CD4-positive, alpha-beta T cell (primary cell): ENCODE measurements around the gene WSB2. TPM values are rescaled to one million over a fixed set of nuclear protein-coding genes. Genes with fewer than 3 reads are reported as not detected.
A peak's percentile ranks its signal among the peaks of the same experiment; 100 is the strongest.

Source experiments
- ATAC-seq: fragments of 200-7000 bp; cut with Tn5 transposase; one replicate; pipeline ENCODE4 v1.10.0; 2022; ENCODE audit warnings: mild to moderate bottlenecking; ENCODE audit not compliant: poor library complexity
- CTCF ChIA-PET: fragments of 350-600 bp; sonication (Branson Sonifier 250); formaldehyde crosslinking; loops from one replicate; lab custom pipeline; 2021; ENCODE audit warnings: antibody characterized with exemption, inconsistent platforms; lab: Charles Lee
- POLR2A ChIA-PET: fragments of 350-600 bp; sonication (Branson Sonifier 250); formaldehyde crosslinking; loops from one replicate; lab custom pipeline; 2021; ENCODE audit warnings: antibody characterized with exemption, inconsistent platforms; lab: Charles Lee
- DNase-seq, 14 experiments: peaks; one replicate each; pipeline ENCODE4 v3.0.0-alpha.2; 2013 to 2020; ENCODE audit warnings: mixed read lengths in 2 of 14
- H3K27ac ChIP-seq, 2 donors: one replicate each; pipeline versions ENCODE4 v1.5.1 to v1.7.0; 2013; ENCODE audit warnings: low read length in 2 of 2, low read depth in 1 of 2, mild to moderate bottlenecking in 1 of 2
- H3K27me3 ChIP-seq, 2 experiments: 1 replicate in 1 of 2; 2 replicates in 1 of 2; pipeline versions ENCODE4 v1.6.1 to v1.7.0; 2013; ENCODE audit warnings: low read length in 2 of 2, control low read depth in 1 of 2, mild to moderate bottlenecking in 1 of 2, moderate library complexity in 1 of 2; ENCODE audit not compliant: insufficient read depth in 2 of 2, control insufficient read depth in 1 of 2
- H3K36me3 ChIP-seq: one replicate; pipeline ENCODE4 v1.6.1; 2013; ENCODE audit warnings: low read length, control low read depth; ENCODE audit not compliant: insufficient read depth
- H3K4me1 ChIP-seq: one replicate; pipeline ENCODE4 v1.6.1; 2013; ENCODE audit warnings: low read length, control low read depth; ENCODE audit not compliant: insufficient read depth
- H3K4me3 ChIP-seq: one replicate; pipeline ENCODE4 v1.5.1; 2013; ENCODE audit warnings: mild to moderate bottlenecking, low read length, moderate library complexity
- H3K9me3 ChIP-seq, 2 experiments: 1 replicate in 1 of 2; 2 replicates in 1 of 2; pipeline versions ENCODE4 v1.6.1 to v1.7.0; 2013; ENCODE audit warnings: low read length in 2 of 2, mild to moderate bottlenecking in 2 of 2, control low read depth in 1 of 2, moderate library complexity in 1 of 2; ENCODE audit not compliant: control insufficient read depth in 1 of 2, insufficient read depth in 1 of 2
- H3K27ac Mint-ChIP-seq: one replicate; pipeline ENCODE4 v1.8.0; 2020; ENCODE audit warnings: mixed read lengths
- H3K27me3 Mint-ChIP-seq: one replicate; pipeline ENCODE4 v1.8.0; 2021; ENCODE audit warnings: mixed read lengths
- H3K36me3 Mint-ChIP-seq: one replicate; pipeline ENCODE4 v1.8.0; 2021; ENCODE audit warnings: low read depth, mixed read lengths
- H3K4me1 Mint-ChIP-seq: one replicate; pipeline ENCODE4 v1.8.0; 2021; ENCODE audit warnings: low read depth, mixed read lengths
- H3K4me3 Mint-ChIP-seq: one replicate; pipeline ENCODE4 v1.8.0; 2020; ENCODE audit warnings: mild to moderate bottlenecking, mixed read lengths
- H3K9me3 Mint-ChIP-seq: one replicate; pipeline ENCODE4 v1.8.0; 2020; ENCODE audit warnings: mixed read lengths
- intact Hi-C, 2 experiments: fragments of 100-400 bp; cut with DNase I in 1 of 2; cut with micrococcal nuclease in 1 of 2; formaldehyde crosslinking; loops; one replicate each; pipeline versions ENCODE4 v1.15.1 to v1.9.0; 2023 to 2025; cut with DNase I, micrococcal nuclease
- total RNA-seq, 174 experiments: library from RNA in 2 of 174; stranded (reverse) in 2 of 174; gene quantifications; one replicate each; pipeline ENCODE4 v1.2.3 and lab custom pipeline; 2021 to 2026
- TF ChIP-seq, protein P1 (sequence below): fragments of 200-600 bp; IDR thresholded peaks from one replicate; pipeline ENCODE4 v1.8.0; 2022; ENCODE audit warnings: antibody characterized with exemption, mild to moderate bottlenecking

Gene WSB2
- total RNA-seq, 2 experiments from 2014 or later, result 12.0 to 13.4 TPM

DNA sequence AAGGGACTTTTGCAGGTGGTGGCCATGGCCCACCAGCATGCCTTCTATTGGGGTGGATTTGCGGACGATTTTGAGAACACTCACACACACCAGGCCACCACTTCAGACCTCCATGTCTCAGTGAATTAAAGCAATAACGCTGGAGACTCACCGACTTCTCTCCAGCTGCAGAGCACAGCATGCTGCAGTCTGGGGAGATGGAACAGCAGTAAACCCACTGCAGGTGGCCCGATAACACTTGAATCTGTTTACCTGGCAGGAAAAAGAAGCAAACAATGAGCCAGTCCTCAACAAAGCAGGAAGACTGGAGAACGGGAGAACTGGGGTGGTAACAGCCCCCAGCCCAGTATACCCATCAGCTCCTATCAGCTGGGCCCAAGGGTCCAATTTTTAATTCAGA, 22.8 kb downstream of the WSB2 start:
- peaks cover 90% of the 10 kb centered on the region for H3K36me3 ChIP-seq
- TF ChIP-seq, protein P1, sequence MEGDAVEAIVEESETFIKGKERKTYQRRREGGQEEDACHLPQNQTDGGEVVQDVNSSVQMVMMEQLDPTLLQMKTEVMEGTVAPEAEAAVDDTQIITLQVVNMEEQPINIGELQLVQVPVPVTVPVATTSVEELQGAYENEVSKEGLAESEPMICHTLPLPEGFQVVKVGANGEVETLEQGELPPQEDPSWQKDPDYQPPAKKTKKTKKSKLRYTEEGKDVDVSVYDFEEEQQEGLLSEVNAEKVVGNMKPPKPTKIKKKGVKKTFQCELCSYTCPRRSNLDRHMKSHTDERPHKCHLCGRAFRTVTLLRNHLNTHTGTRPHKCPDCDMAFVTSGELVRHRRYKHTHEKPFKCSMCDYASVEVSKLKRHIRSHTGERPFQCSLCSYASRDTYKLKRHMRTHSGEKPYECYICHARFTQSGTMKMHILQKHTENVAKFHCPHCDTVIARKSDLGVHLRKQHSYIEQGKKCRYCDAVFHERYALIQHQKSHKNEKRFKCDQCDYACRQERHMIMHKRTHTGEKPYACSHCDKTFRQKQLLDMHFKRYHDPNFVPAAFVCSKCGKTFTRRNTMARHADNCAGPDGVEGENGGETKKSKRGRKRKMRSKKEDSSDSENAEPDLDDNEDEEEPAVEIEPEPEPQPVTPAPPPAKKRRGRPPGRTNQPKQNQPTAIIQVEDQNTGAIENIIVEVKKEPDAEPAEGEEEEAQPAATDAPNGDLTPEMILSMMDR, result no peak
- Mint-ChIP-seq H3K27me3 (no peaks in the 10 kb centered on the region), H3K9me3 (no peaks in the 10 kb centered on the region), H3K27ac (no peak overlapping the region), H3K36me3 (peaks cover 84% of the 10 kb centered on the region), H3K4me1 (no peaks in the 10 kb centered on the region), H3K4me3 (no peak overlapping the region)
- CTCF ChIA-PET, result no interaction called here
- ATAC-seq (no peak), DNase-seq (no peak)
- no peaks in the 10 kb centered on the region for H3K4me1 ChIP-seq
- H3K9me3 ChIP-seq, result no peaks in the 10 kb centered on the region
- H3K27ac ChIP-seq, result no peak overlapping the region
- intact Hi-C loops, result no loop called here
- no peak overlapping the region for H3K4me3 ChIP-seq
- H3K27me3 ChIP-seq, result no peaks in the 10 kb centered on the region
- POLR2A ChIA-PET, result no interaction called here

DNA sequence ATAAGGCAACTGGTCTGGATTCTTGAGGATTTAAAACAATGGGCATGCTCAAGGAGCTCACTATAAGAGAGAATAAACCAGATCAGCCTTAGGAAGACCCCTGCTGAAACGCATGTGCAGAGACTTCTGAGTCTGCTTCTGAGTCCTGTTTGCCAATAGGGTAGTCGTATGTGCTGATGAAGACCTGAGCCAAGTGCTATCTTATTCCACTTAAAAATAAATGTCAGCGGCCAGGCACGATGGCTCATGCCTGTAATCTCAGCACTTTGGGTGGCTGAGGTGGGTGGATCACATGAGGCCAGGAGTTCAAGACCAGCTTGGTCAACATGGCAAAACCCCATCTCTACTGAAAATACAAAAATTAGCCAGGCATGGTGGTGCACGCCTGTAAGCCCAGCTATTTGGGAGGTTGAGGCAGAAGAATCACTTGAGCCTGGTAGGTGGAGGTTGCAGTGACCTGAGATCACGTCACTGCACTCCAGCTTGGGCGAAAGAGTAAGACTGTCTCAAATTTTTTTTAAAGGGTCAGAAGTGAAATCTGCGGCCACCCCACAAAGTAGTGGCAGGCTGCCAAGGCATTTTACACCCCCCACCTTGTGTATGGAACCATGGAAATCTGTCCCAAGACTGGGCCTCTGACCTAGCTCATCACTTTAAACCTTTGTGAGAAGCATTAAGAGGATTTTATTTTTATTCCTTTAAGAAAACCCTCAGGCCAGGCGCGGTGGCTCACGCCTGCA, 24.1 kb downstream of the WSB2 start:
- POLR2A ChIA-PET, result no interaction called here
- Mint-ChIP-seq H3K27me3 (no peaks in the 10 kb centered on the region), H3K9me3 (no peaks in the 10 kb centered on the region), H3K36me3 (peaks cover 82% of the 10 kb centered on the region), H3K4me3 (no peak overlapping the region), H3K4me1 (no peaks in the 10 kb centered on the region), H3K27ac (no peak overlapping the region)
- intact Hi-C loops, result loop anchor here in 1 of 2 experiments (2.0 kb wide), 1 partner anchor 162 kb away; no protein-coding TSS in a partner anchor
- H3K36me3 ChIP-seq, result peaks cover 86% of the 10 kb centered on the region
- DNase-seq, result no peak
- CTCF ChIA-PET, result no interaction called here
- TF ChIP-seq, protein P1, result no peak
- ATAC-seq, result no peak
- H3K27me3 ChIP-seq, result no peaks in the 10 kb centered on the region
- H3K4me3 ChIP-seq, result no peak overlapping the region
- no peak overlapping the region for H3K27ac ChIP-seq
- H3K9me3 ChIP-seq, result no peaks in the 10 kb centered on the region
- no peaks in the 10 kb centered on the region for H3K4me1 ChIP-seq

DNA sequence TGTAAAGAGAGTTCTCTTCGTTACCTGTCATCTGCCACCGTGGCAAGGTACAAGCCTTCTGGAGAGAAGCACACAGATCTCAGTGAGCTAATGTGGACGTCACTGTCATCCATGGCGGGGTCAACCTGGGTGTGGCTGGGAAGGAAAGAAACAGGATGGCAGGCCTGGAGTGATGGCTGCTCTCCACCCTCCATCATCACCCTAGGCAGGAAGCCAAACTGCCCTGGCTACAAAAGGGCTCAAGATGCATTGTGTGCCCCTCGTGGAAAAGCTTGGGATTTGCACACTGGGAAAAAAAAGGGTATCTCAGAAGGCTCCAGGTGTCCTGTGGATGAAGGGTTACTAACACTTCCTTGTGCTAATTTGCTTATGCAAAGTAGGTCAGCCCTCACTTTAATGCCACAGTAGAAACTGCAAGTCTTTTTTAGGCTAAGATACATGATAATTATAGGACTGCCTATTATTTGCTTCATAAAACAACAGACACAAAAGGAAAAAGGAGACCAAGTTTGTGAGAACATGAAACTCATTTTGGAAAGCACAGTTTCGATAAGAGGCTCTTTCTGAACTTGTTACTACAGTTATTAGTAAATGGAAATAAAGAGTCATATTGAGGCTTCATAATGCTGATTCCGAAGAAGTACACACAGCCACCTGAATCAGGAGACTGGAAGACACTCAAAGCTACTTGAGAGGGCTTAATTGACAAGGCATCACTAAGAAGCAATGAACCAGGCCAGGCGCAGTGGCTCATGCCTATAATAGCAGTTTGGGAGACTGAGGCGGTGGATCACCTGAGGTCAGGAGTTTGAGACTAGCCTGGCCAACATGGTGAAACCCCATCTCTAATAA, 25.6 kb downstream of the WSB2 start:
- intact Hi-C loops, result loop anchor here in 1 of 2 experiments (2.0 kb wide), 1 partner anchor 161 kb away; no protein-coding TSS in a partner anchor
- H3K36me3 Mint-ChIP-seq, result peaks cover 83% of the 10 kb centered on the region
- TF ChIP-seq, protein P1, result no peak
- H3K4me1 Mint-ChIP-seq, result no peaks in the 10 kb centered on the region
- no peaks in the 10 kb centered on the region for H3K27me3 Mint-ChIP-seq
- Histone ChIP-seq H3K4me1 (no peaks in the 10 kb centered on the region), H3K9me3 (no peaks in the 10 kb centered on the region), H3K4me3 (no peak overlapping the region), H3K27ac (peak overlapping the region in 1 of 2 donors; percentile 31), H3K36me3 (peaks cover 77% of the 10 kb centered on the region), H3K27me3 (no peaks in the 10 kb centered on the region)
- ChIA-PET CTCF (interaction anchor here (0.9 to 1.8 kb wide), 2 partner anchors 11 to 161 kb away, joined by 3 to 9 read pairs; no protein-coding TSS in a partner anchor), POLR2A (interaction anchor here (1.1 kb wide), 1 partner anchor 160 kb away, joined by 4 read pairs; no protein-coding TSS in a partner anchor)
- DNase-seq (no peak), ATAC-seq (no peak)
- H3K4me3 Mint-ChIP-seq, result no peak overlapping the region
- no peaks in the 10 kb centered on the region for H3K9me3 Mint-ChIP-seq
- no peak overlapping the region for H3K27ac Mint-ChIP-seq
